HG03469 (cell line): ENCODE data around the gene PTK7.
"Not testable (repeated sequence)": the region's sequence is repeated elsewhere in the genome, so short reads cannot be mapped to it uniquely, and the experiment has no call there.

Experiments used
- ATAC-seq: cut with Tn5 transposase; IDR thresholded peaks from one replicate; pipeline ENCODE4 v1.9.1; 2021; ENCODE audit warnings: mild to moderate bottlenecking, moderate library complexity, moderate number of reproducible peaks; ENCODE audit not compliant: unreplicated experiment

PTK7 gene

GRCh38 chr6:43113431-43114260 is 37.5 kb downstream of the PTK7 start:
- ATAC-seq: no peak

GRCh38 chr6:43115365-43115764 is 39.3 kb downstream of the PTK7 start:
- no peak for ATAC-seq

- ATAC-seq: not testable (repeated sequence)
Measured at GRCh38 chr6:43117466-43117865, 41.4 kb downstream of the PTK7 start.

GRCh38 chr6:43119482-43119881 is 43.4 kb downstream of the PTK7 start:
- ATAC-seq: no peak

GRCh38 chr6:43120101-43120763 is 44.1 kb downstream of the PTK7 start:
- ATAC-seq: no peak

- ATAC-seq: no peak
Measured at GRCh38 chr6:43120944-43121913, 45.1 kb downstream of the PTK7 start.

GRCh38 chr6:43122146-43122545 is 46.0 kb downstream of the PTK7 start:
- no peak for ATAC-seq

- no peak for ATAC-seq
Measured at GRCh38 chr6:43123461-43124314, 47.6 kb downstream of the PTK7 start.

- no peak for ATAC-seq
Measured at GRCh38 chr6:43124481-43124880, 48.4 kb downstream of the PTK7 start.

GRCh38 chr6:43125119-43125518 is 49.0 kb downstream of the PTK7 start:
- no peak for ATAC-seq

- no peak for ATAC-seq
Measured at GRCh38 chr6:43125555-43125954, 49.4 kb downstream of the PTK7 start.

GRCh38 chr6:43127180-43127579 is 51.1 kb downstream of the PTK7 start:
- no peak for ATAC-seq

GRCh38 chr6:43127877-43128276 is 51.8 kb downstream of the PTK7 start:
- ATAC-seq: no peak

GRCh38 chr6:43128926-43129325 is 52.8 kb downstream of the PTK7 start:
- ATAC-seq: no peak

- ATAC-seq: no peak
Measured at GRCh38 chr6:43129434-43130194, 53.5 kb downstream of the PTK7 start.

GRCh38 chr6:43130429-43130828 is 54.3 kb downstream of the PTK7 start:
- ATAC-seq: no peak

- not testable (repeated sequence) for ATAC-seq
Measured at GRCh38 chr6:43131379-43131778, 55.3 kb downstream of the PTK7 start.

- ATAC-seq: no peak
Measured at GRCh38 chr6:43138267-43138666, 62.2 kb downstream of the PTK7 start.

- not testable (repeated sequence) for ATAC-seq
Measured at GRCh38 chr6:43139973-43140372, 63.9 kb downstream of the PTK7 start.
